ENCODE data around the gene EGLN2.
"Not testable (repeated sequence)": the region's sequence is repeated elsewhere in the genome, so short reads cannot be mapped to it uniquely, and the experiment has no call there.

EGLN2 gene

DNA sequence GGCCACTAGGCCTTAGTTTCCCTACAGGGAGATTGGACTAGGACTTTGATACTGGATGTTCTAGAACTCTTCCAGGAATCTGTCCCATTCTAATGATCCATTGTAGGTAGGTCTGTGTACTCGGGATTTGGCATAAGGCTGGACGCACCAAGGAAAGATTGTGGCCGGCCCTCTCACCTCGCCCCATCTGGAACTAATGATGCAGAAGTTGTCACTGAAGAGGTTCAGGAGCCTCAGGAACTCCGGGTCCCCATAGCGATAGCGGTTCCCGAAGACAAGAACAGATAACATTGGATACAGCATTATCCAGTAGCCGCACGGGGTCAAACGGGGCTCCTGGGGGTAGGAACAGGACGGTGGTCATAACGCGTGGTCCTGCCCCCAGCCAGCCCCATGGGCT lies 11.2 kb downstream of the EGLN2 start:
- Mint-ChIP-seq H3K36me3 (ENCODE audit: low read depth) (peaks cover 55% of the 10 kb centered on the region), H3K4me1 (ENCODE audit: low read depth) (peaks cover 78% of the 10 kb centered on the region), H3K4me3 (no peak overlapping the region), H3K27me3 (peaks cover 32% of the 10 kb centered on the region), H3K9me3 (no peaks in the 10 kb centered on the region), H3K27ac (peak overlapping the region; percentile 87)
- intact Hi-C loops (cut with micrococcal nuclease): loop anchor here (5.0 kb wide), 1 partner anchor 322 kb away; no protein-coding TSS in a partner anchor

DNA sequence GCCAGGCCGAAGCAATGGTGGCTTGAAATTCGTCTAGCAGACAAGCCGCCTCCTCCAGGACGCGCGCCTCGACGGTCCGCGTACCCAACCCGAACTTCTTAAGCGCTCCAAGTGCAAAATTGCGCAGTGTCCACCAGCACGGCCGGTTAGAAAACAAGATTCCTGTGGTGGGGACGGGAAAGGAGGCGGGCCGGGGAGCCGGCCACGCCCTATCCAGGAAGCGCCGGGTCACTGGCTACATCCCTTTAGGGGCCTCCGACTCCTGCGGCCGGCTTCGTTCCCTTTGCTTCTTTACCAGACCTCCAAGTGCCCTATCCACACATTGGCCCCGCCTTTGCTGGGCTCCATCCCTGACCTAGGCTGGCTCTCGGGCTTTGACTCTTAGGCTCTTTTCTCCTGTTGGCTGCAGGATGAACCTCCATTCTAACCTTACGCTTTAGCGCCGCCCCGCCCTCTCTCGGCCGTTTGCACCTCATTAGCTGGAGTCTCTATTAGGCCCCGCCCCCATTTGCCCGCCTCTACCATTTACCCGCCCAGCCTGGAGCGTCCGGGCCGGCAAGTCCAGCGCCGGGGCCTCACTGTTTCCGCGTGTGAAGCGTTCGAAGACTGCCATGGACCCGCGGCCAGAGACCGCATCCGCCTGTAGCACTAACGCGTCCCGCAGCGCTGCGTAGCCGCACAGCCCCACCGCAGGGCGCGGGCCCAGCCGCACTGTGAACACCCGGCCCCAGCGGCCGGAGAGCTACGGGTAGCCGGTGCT lies 11.8 kb downstream of the EGLN2 start:
- Mint-ChIP-seq H3K36me3 (ENCODE audit: low read depth) (peaks cover 48% of the 10 kb centered on the region), H3K4me3 (peak overlapping the region; percentile 85), H3K4me1 (ENCODE audit: low read depth) (peaks cover 71% of the 10 kb centered on the region), H3K27me3 (peaks cover 37% of the 10 kb centered on the region), H3K27ac (peak overlapping the region; percentile 87)
- intact Hi-C loops (cut with micrococcal nuclease): loop anchor here (5.0 kb wide), 1 partner anchor 321 kb away; no protein-coding TSS in a partner anchor
- not testable (repeated sequence) for H3K9me3 Mint-ChIP-seq

DNA sequence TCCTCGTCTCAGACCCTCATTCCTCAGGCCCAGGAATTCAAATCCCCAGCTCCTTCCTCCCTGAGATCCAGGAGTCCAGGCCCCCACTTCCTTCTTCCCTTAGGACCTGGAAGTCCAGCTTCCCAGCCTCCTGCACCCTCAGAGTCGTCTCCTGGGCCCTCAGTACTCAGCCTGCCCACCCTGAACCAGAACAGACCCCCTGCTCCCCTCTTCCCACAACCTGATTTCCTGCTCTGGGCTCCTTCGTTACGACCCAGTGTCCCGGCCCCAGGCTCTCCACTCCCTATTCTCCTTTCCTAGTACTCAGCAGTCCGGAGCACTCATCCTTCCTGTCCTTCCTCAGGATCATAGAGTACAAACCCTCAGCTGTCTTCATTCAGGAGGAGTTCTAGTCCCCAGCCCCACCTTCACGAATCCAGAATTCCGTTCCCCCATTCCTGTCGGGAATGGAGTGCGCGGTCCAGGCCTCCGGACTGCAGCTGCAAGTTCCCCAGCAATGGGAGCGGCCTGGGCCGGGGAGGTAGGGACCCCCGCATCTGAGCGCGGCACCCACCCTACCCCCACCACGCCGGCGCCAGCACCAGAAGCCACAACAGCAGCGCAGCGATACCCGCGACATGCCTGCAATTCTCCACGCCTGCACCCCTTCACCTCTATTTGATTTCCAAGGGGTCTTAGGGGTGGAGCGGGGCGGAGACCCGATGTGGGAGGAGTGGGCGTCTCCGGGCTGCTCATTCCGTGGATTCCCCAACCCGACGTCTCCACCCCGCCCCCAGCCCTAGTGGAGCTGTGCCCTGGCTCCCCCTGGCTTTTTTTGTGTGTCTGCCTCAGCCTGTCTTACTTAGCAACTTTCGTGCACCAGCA lies 12.7 kb downstream of the EGLN2 start:
- H3K27me3 Mint-ChIP-seq: peaks cover 40% of the 10 kb centered on the region
- intact Hi-C loops (cut with micrococcal nuclease): loop anchor here (5.0 kb wide), 1 partner anchor 321 kb away; no protein-coding TSS in a partner anchor
- peak overlapping the region; percentile 87 for H3K27ac Mint-ChIP-seq
- H3K4me1 Mint-ChIP-seq (ENCODE audit: low read depth): peaks cover 62% of the 10 kb centered on the region
- H3K4me3 Mint-ChIP-seq: peak overlapping the region; percentile 85
- H3K36me3 Mint-ChIP-seq (ENCODE audit: low read depth): peaks cover 39% of the 10 kb centered on the region
- H3K9me3 Mint-ChIP-seq: no peaks in the 10 kb centered on the region

DNA sequence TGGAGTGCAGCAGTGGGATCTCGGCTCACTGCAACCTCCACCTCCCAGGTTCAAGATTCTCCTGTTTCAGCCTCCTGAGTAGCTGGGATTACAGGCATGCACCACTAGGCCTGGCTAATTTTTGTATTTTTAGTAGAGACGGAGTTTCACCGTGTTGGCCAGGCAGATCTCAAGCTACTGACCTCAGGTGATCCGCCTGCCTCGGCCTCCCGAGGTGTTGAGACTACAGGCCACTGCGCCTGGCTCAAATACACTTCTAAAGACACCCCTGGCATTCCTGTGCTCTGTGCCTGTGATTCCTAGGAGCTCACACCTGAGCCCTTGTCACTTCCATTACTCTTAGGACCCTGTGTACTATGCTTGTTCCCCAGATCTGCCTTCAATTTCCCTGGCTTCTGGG lies 13.6 kb downstream of the EGLN2 start:
- not testable (repeated sequence) for H3K9me3 Mint-ChIP-seq, H3K4me3 Mint-ChIP-seq
- Mint-ChIP-seq H3K4me1 (ENCODE audit: low read depth) (peaks cover 54% of the 10 kb centered on the region), H3K27me3 (peaks cover 43% of the 10 kb centered on the region), H3K36me3 (ENCODE audit: low read depth) (peaks cover 30% of the 10 kb centered on the region), H3K27ac (peak overlapping the region; percentile 87)
- intact Hi-C loops (cut with micrococcal nuclease): loop anchor here (5.0 kb wide), 1 partner anchor 320 kb away; no protein-coding TSS in a partner anchor

DNA sequence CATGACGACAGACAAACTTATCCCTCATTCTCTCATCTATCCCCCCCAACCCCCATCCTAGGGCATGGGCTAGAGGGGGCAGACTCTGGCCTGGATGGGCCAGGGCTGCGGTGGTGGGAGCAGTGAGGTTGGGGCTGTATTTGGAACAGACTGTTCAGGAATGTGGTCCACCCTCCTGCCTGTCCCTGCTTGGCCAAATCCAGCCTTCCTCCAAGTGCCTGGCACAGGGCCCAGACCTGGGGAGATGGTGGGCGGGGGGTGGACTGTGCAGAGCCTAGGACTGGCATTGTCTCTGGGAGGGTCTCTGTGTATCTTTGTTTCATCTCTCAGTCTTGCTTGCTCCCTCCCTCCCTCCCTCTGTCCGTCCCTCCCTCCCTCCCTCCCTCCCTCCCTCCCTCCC lies 14.2 kb downstream of the EGLN2 start:
- H3K36me3 Mint-ChIP-seq (ENCODE audit: low read depth): peaks cover 24% of the 10 kb centered on the region
- peaks cover 46% of the 10 kb centered on the region for H3K27me3 Mint-ChIP-seq
- peaks cover 49% of the 10 kb centered on the region for H3K4me1 Mint-ChIP-seq (ENCODE audit: low read depth)
- no peak overlapping the region for H3K27ac Mint-ChIP-seq
- no peak overlapping the region for H3K4me3 Mint-ChIP-seq
- intact Hi-C loops (cut with micrococcal nuclease): loop anchor here (5.0 kb wide), 1 partner anchor 319 kb away; no protein-coding TSS in a partner anchor
- H3K9me3 Mint-ChIP-seq: no peaks in the 10 kb centered on the region

DNA sequence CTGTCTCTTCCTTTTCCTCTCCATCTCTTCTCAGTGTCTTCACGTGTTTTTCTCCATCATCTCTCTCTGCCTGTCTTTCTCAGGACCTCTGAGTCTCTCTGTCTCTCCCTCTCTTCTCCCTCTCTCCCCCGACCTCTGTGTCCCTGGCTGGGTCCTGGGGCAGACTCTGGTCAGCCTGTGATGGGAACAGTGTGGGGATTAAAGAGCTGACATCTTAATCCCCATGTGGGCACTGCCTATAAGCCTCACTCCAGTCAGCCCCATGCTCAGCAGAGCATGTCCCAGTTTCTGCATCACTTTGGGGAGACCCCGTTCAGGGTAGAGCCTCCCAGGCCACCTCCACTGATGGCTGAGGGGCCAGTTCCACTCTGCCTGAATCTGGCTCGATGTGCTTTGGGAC lies 16.2 kb downstream of the EGLN2 start:
- Mint-ChIP-seq H3K27me3 (peaks cover 46% of the 10 kb centered on the region), H3K27ac (no peak overlapping the region), H3K4me1 (ENCODE audit: low read depth) (peaks cover 45% of the 10 kb centered on the region), H3K4me3 (no peak overlapping the region), H3K36me3 (ENCODE audit: low read depth) (peaks cover 5% of the 10 kb centered on the region), H3K9me3 (no peaks in the 10 kb centered on the region)
- intact Hi-C loops (cut with micrococcal nuclease): loop anchor here (5.0 kb wide), 1 partner anchor 153 kb away; no protein-coding TSS in a partner anchor

DNA sequence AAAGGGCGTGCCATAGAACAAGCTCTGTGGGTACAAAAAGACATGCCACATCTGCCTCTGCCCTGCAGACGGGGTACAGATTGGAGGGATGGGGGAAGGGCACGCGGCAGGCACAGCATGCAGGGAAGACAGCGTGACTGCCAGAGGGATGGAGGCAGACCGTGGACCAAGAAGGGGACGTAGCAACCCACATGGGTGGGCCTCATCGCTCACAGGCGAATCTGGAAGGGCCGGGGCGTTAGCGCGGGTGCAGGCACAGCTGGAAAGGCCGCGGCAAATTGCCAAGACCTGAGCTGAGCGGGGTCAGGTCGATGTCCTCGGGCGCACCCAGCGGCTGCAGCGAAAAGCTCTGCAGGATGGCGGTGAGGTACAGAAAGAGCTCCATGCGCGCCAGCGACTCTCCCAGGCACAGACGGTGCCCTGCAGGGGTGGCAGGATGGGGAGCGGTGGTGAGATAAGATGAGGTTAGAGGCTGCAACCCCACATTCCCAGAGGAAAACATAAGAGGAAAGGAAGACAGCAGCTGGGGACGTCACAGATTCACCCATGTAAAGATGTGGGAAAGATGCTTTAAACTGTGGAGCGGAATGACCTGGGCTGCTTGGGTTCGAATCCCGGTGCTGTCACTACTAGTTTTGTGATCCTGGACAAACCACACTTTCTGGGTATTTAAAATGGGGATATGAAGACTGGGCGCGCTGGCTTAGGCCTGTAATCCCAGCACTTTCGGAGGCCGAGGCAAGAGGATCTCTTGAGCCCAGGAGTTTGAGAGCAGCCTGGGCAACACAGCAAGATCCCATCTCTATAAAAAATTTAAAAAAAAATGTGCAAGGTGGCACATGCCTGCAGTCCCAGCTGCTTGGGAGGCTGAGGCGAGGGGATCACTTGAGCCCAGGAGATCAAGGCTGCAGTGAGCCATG lies 19.7 kb downstream of the EGLN2 start:
- Mint-ChIP-seq H3K4me3 (peak overlapping the region; percentile 72), H3K4me1 (ENCODE audit: low read depth) (peaks cover 39% of the 10 kb centered on the region), H3K27me3 (peaks cover 28% of the 10 kb centered on the region), H3K27ac (peak overlapping the region; percentile 34)
- not testable (repeated sequence) for H3K36me3 Mint-ChIP-seq (ENCODE audit: low read depth); H3K9me3 Mint-ChIP-seq
- intact Hi-C loops (cut with micrococcal nuclease): loop anchor here (5.0 kb wide), 1 partner anchor 156 kb away; no protein-coding TSS in a partner anchor

DNA sequence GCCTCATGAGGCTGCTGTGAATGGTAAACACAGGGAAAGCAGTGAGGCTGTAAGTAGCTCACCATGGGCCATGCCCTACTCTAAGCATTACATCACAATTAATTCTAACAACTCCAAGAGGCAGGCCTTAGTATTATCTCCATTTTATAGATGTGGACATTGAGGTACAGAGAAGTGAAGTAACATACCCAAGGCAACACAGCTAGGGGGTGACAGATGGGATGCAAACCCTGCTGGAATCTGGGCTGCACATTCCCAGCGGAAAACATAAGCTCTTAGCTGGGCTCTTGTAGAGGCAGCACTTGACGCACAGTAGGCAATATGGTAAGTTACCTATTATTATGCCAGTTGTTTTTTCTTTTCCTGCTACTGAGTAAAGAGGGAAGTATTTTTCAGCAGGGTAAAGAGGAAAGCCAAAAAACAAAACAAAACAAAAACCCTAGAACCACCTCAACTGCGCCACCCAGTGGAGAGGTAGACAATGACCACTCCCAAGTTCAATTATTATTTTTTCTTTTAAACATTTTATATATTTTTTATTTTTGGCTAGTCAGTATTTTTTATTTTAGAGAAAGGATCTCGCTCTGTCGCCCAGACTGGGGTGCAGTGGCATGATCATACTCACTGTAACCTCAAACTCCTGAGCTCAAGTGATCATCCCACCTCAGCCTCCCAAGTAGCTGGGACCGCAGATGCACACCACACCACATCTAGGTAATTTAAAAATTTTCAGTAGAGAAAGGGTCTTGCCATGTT lies 20.7 kb downstream of the EGLN2 start:
- Mint-ChIP-seq H3K27me3 (peaks cover 20% of the 10 kb centered on the region), H3K4me1 (ENCODE audit: low read depth) (peaks cover 48% of the 10 kb centered on the region)
- not testable (repeated sequence) for H3K27ac Mint-ChIP-seq; H3K4me3 Mint-ChIP-seq; H3K36me3 Mint-ChIP-seq (ENCODE audit: low read depth); H3K9me3 Mint-ChIP-seq
- intact Hi-C loops (cut with micrococcal nuclease): loop anchor here (5.0 kb wide), 1 partner anchor 157 kb away; no protein-coding TSS in a partner anchor

DNA sequence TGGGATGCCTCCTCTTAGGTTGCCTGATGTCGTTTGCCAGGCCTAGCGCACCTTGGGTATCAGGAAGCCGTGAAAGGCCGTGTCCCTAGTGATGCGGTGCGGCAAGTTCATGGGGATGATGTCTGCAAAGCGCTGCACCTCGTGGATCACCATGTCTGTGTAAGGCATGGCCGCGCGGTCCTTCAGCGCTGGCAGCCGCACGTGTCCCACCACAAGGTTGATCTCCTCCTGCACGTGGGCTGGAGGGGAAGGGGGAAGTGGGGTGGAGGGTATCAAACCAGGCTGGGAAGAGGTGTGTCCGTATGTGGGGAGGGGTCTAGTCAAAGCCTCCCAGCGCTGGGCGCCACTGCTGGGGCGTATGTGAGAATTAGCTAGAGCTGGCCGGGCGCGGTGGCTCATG lies 23.2 kb downstream of the EGLN2 start:
- no peak overlapping the region for H3K4me3 Mint-ChIP-seq
- H3K27ac Mint-ChIP-seq: peak overlapping the region; percentile 77
- no peaks in the 10 kb centered on the region for H3K9me3 Mint-ChIP-seq
- peaks cover 14% of the 10 kb centered on the region for H3K36me3 Mint-ChIP-seq (ENCODE audit: low read depth)
- peaks cover 72% of the 10 kb centered on the region for H3K4me1 Mint-ChIP-seq (ENCODE audit: low read depth)
- H3K27me3 Mint-ChIP-seq: peaks cover 6% of the 10 kb centered on the region
- intact Hi-C loops (cut with micrococcal nuclease): no loop called here

DNA sequence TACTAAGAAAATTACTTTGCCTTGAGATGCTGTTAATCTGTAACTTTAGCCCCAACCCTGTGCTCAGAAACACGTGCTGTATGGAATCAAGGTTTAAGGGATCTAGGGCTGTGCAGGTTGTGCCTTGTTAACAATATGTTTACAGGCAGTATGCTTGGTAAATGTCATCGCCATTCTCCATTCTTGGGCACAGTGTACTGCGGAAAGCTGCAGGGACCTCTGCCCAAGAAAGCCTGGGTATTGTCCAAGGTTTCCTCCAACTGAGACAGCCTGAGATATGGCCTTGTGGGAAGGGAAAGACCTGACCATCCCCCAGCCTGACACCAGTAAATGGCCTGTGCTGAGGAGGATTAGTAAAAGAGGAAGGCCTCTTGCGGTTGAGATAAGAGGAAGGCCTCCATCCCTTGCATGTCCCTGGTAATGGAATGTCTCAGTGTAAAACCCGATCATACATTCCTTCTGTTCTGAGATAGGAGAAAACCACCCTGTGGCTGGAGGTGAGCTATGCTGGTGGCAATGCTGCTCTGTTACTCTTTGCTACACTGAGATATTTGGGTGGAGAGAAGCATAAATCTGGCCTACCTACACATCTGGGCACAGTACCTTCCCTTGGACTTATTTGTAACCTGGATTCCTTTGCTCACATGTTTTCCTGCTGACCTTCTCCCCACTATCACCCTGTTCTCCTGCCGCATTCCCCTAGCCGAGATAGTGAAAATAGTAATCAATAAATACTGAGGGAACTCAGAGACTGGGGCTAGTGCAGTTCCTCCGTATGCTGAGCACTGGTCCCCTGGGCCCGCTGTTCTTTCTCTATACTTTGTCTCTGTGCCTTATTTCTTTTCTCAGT lies 23.9 kb downstream of the EGLN2 start:
- Mint-ChIP-seq H3K36me3 (ENCODE audit: low read depth) (peaks cover 22% of the 10 kb centered on the region), H3K4me3 (peak overlapping the region; percentile 19), H3K27ac (peak overlapping the region; percentile 77), H3K4me1 (ENCODE audit: low read depth) (peaks cover 72% of the 10 kb centered on the region)
- intact Hi-C loops (cut with micrococcal nuclease); H3K9me3 Mint-ChIP-seq; H3K27me3 Mint-ChIP-seq: not testable (repeated sequence)

DNA sequence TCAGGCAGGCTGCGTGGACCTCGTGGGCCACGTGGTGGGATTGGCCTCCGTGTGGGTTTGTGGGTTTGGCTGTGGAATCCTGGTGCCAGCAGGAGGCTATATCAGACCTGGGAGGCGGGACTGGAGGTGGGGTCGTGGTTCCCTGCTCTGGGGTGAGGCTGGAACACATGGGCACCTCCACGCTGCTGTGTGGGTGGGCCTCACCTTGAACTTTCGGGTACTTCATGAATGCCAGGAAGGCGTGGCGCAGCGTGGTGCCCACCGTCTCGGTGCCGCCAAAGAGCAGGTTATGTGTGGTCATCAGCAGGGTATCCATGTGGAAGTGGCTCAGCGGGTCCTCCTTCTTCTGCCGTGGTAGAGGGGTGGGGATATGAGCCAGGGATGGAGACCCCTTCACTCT lies 25.9 kb downstream of the EGLN2 start:
- H3K4me3 Mint-ChIP-seq; intact Hi-C loops (cut with micrococcal nuclease): not testable (repeated sequence)
- peaks cover 55% of the 10 kb centered on the region for H3K4me1 Mint-ChIP-seq (ENCODE audit: low read depth)

DNA sequence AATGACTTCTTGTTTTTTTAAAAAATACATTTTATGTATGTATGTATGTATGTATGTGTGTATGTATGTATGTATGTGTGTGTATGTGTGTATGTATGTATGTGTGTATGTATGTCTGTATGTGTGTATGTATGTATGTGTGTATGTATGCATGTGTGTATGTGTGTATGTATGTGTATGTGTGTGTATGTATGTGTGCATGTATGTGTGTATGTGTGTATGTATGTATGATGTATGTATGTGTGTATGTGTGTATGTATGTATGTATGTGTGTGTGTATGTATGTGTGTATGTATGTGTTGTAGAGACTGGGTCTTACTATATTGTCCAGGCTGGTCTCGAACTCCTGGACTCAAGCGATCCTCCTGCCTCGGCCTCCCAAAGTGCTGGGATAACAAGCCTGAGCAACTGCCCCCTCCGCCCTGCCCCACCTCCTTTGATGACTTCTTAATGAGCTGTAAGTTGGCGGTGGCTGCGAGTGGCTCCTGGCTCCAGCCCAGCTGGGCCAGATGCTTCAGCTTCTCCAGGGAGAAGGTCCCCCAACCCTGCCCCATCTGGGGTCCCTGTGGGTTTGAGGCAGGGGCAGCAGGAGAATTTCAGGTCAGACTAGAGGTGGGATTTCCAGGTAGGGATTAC lies 26.6 kb downstream of the EGLN2 start:
- peak overlapping the region; percentile 74 for H3K27ac Mint-ChIP-seq
- H3K36me3 Mint-ChIP-seq (ENCODE audit: low read depth): peaks cover 22% of the 10 kb centered on the region
- H3K4me3 Mint-ChIP-seq; H3K9me3 Mint-ChIP-seq; intact Hi-C loops (cut with micrococcal nuclease); H3K27me3 Mint-ChIP-seq: not testable (repeated sequence)
- H3K4me1 Mint-ChIP-seq (ENCODE audit: low read depth): peaks cover 55% of the 10 kb centered on the region

More for the DNA sequence above, 25.9 kb downstream of the EGLN2 start:
- H3K36me3 Mint-ChIP-seq (ENCODE audit: low read depth): peaks cover 22% of the 10 kb centered on the region
- H3K9me3 Mint-ChIP-seq, H3K27me3 Mint-ChIP-seq: not testable (repeated sequence)
- peak overlapping the region; percentile 77 for H3K27ac Mint-ChIP-seq

Measured in dendritic cell treated with granulocyte-macrophage colony-stimulating factor and Interleukin-4, amounts not matched to agents 40 ng/mL and 50 ng/mL, for 4 days (primary cell).